Measurements from ENCODE around the gene PICALM.

PICALM gene

GRCh38 chr11:86101493-86101892 is 32.6 kb upstream of the PICALM start:
- TF ChIP-seq TAF1 (IDR thresholded peaks at IDR 0.05; ENCODE audit: low read depth) (no peak), CREB1 (IDR thresholded peaks at IDR 0.05; ENCODE audit: low read depth) (no peak), RAD21 (IDR thresholded peaks at IDR 0.05; ENCODE audit: low read depth) (no peak), FOXM1 (IDR thresholded peaks at IDR 0.05; ENCODE audit: borderline replicate concordance, low read depth) (no peak), EGR1 (IDR thresholded peaks at IDR 0.05) (no peak), NFIC (IDR thresholded peaks at IDR 0.05) (no peak), ZBTB7A (IDR thresholded peaks at IDR 0.05; ENCODE audit: low read depth) (no peak), TEAD4 (IDR thresholded peaks at IDR 0.05) (no peak), EP300 (IDR thresholded peaks at IDR 0.05; ENCODE audit: borderline replicate concordance) (no peak)
- TF ChIP-seq, protein P1, sequence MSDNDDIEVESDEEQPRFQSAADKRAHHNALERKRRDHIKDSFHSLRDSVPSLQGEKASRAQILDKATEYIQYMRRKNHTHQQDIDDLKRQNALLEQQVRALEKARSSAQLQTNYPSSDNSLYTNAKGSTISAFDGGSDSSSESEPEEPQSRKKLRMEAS (IDR thresholded peaks at IDR 0.05): no peak
- TF ChIP-seq, protein P2, sequence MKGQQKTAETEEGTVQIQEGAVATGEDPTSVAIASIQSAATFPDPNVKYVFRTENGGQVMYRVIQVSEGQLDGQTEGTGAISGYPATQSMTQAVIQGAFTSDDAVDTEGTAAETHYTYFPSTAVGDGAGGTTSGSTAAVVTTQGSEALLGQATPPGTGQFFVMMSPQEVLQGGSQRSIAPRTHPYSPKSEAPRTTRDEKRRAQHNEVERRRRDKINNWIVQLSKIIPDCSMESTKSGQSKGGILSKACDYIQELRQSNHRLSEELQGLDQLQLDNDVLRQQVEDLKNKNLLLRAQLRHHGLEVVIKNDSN (IDR thresholded peaks at IDR 0.05): no peak

DNA sequence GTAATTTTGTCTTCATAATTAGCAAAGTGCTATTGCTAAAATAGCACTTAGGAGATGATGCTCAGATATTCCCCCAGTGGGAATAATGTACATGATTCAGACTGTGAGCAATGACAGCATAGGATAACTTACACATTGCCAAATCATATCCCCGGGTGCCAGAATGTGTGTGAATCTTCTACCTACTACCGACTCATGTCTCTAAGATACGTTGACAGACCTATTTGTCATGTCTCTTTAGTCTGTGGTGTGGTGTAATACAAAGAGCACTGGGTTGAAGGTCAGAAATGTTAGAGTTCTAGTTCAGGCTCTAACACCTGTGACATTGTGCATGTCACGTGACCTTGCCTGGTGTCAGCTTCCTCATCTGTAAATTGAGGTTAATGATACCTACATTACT is 31.0 kb upstream of the PICALM start:
- TF ChIP-seq FOXM1 (IDR thresholded peaks at IDR 0.05; ENCODE audit: borderline replicate concordance, low read depth) (no peak), REST (IDR thresholded peaks at IDR 0.05; ENCODE audit: low read depth) (no peak), YY1 (IDR thresholded peaks at IDR 0.05; ENCODE audit: low read depth) (no peak), ZBTB7A (IDR thresholded peaks at IDR 0.05; ENCODE audit: low read depth) (no peak), EGR1 (IDR thresholded peaks at IDR 0.05) (no peak), RAD21 (IDR thresholded peaks at IDR 0.05; ENCODE audit: low read depth) (no peak), NFIC (IDR thresholded peaks at IDR 0.05) (no peak)

DNA sequence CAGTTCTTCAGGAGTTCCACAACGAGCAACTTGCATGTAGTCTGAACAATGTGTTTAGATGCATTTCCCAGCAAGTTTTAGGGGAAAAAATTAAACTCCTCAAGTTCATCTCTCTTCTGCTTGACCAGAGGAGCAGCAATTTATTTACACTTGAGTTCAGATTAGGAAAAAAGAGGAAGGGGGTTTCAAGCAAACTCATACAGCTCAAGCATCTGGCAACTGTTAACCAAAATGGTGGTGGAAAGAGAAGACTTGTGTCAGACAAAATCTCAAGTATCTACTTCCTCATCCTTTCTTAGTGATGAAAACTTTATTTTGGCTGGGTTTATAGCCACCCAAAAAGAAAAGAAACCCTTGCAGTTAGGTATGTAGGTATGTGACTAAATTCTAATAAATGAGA is 29.1 kb upstream of the PICALM start:
- TF ChIP-seq NFIC (IDR thresholded peaks at IDR 0.05): no peak
- TF ChIP-seq TCF12 (IDR thresholded peaks at IDR 0.05; ENCODE audit: low read depth): no peak
- TF ChIP-seq, protein P1 (IDR thresholded peaks at IDR 0.05): no peak
- TF ChIP-seq, protein P2 (IDR thresholded peaks at IDR 0.05): no peak
- no peak for TF ChIP-seq CREB1 (IDR thresholded peaks at IDR 0.05; ENCODE audit: low read depth)
- no peak for TF ChIP-seq REST (IDR thresholded peaks at IDR 0.05; ENCODE audit: low read depth)
- no peak for TF ChIP-seq ZBTB7A (IDR thresholded peaks at IDR 0.05; ENCODE audit: low read depth)
- TF ChIP-seq CEBPB (IDR thresholded peaks at IDR 0.05): no peak

DNA sequence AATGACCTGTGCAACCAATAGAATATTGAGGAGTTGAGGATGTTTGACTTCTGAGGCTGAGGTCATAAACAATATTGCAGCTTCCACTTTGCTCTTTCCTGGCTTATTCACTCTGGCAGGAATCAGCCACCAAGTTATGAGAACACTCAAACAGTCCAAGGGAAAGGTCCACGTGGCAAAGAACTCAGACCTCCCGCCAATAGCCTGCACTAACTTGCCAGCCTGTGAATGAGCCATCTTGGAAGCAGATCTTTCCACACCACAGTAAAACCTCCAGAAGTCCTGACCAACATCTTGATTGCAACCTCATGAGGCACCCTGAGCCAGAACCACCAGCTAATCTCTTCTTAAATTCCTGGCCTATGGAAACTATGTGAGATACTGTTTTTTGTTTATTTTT is 22.7 kb upstream of the PICALM start:
- TF ChIP-seq NFIC (IDR thresholded peaks at IDR 0.05) (no peak), CEBPB (IDR thresholded peaks at IDR 0.05) (no peak), RAD21 (IDR thresholded peaks at IDR 0.05; ENCODE audit: low read depth) (no peak), REST (IDR thresholded peaks at IDR 0.05; ENCODE audit: low read depth) (no peak), TCF12 (IDR thresholded peaks at IDR 0.05; ENCODE audit: low read depth) (no peak), EGR1 (IDR thresholded peaks at IDR 0.05) (no peak), ZBTB7A (IDR thresholded peaks at IDR 0.05; ENCODE audit: low read depth) (no peak), TAF1 (IDR thresholded peaks at IDR 0.05; ENCODE audit: low read depth) (no peak), EP300 (IDR thresholded peaks at IDR 0.05; ENCODE audit: borderline replicate concordance) (no peak), TEAD4 (IDR thresholded peaks at IDR 0.05) (no peak), FOXM1 (IDR thresholded peaks at IDR 0.05; ENCODE audit: borderline replicate concordance, low read depth) (no peak), CREB1 (IDR thresholded peaks at IDR 0.05; ENCODE audit: low read depth) (no peak), YY1 (IDR thresholded peaks at IDR 0.05; ENCODE audit: low read depth) (no peak)
- TF ChIP-seq, protein P1 (IDR thresholded peaks at IDR 0.05): no peak
- TF ChIP-seq, protein P2 (IDR thresholded peaks at IDR 0.05): no peak
